Calu3 (cell line): ENCODE results near the gene CACTIN. TPM values are rescaled to one million over a fixed set of nuclear protein-coding genes. Genes with fewer than 3 reads are reported as not detected.

Experiments used
- BruUV-seq: library from RNA; stranded (reverse); fragments of 400-500 nt; replicated peaks from 2 replicates; lab custom pipeline; 2021; lab: Mats Ljungman, UMichigan
- CTCF ChIA-PET: fragments of 300-600 bp; sonication (Branson Sonifier 250); formaldehyde crosslinking; loops from one replicate; lab custom pipeline; 2022; ENCODE audit warnings: antibody characterized with exemption; lab: Charles Lee
- DNase-seq: peaks from one replicate; pipeline ENCODE4 v3.0.0; 2022
- H3K27ac Mint-ChIP-seq: one replicate; pipeline ENCODE4 v1.8.0; 2022; ENCODE audit warnings: mixed read lengths; ENCODE audit not compliant: unreplicated experiment
- H3K27me3 Mint-ChIP-seq: one replicate; pipeline ENCODE4 v1.8.0; 2022; ENCODE audit warnings: mixed read lengths; ENCODE audit not compliant: unreplicated experiment
- H3K36me3 Mint-ChIP-seq: one replicate; pipeline ENCODE4 v1.8.0; 2022; ENCODE audit warnings: mild to moderate bottlenecking, moderate library complexity, mixed read lengths; ENCODE audit not compliant: insufficient read depth, unreplicated experiment
- H3K4me1 Mint-ChIP-seq: one replicate; pipeline ENCODE4 v1.8.0; 2022; ENCODE audit warnings: mild to moderate bottlenecking, low read depth, mixed read lengths; ENCODE audit not compliant: unreplicated experiment
- H3K4me3 Mint-ChIP-seq: one replicate; pipeline ENCODE4 v1.8.0; 2022; ENCODE audit warnings: mild to moderate bottlenecking, low read depth, moderate library complexity, mixed read lengths; ENCODE audit not compliant: unreplicated experiment
- H3K9me3 Mint-ChIP-seq: one replicate; pipeline ENCODE4 v1.8.0; 2022; ENCODE audit warnings: low read depth, mixed read lengths; ENCODE audit not compliant: unreplicated experiment
- CTCF ChIP-seq: fragments of 200-600 bp; IDR thresholded peaks from one replicate; pipeline ENCODE4 v1.8.0; 2022; ENCODE audit warnings: antibody characterized with exemption; ENCODE audit not compliant: unreplicated experiment
- intact Hi-C: fragments of 100-400 bp; cut with micrococcal nuclease; formaldehyde crosslinking; loops from one replicate; pipeline ENCODE4 v1.10.0; 2022; ENCODE audit not compliant: unreplicated experiment
- total RNA-seq: library from RNA; stranded (reverse); gene quantifications from 2 replicates; pipeline ENCODE4 v1.2.3, GENCODE V29; 2022

CACTIN gene
- total RNA-seq, 1 experiment from 2014 or later = 21.4 TPM

GRCh38 chr19:3610745-3611717, 15.6 kb downstream of the CACTIN start:
- CTCF ChIA-PET = no interaction called here
- Mint-ChIP-seq H3K9me3 (no peaks in the 10 kb centered on the region), H3K27ac (no peak overlapping the region)

GRCh38 chr19:3609779-3610719, 16.5 kb downstream of the CACTIN start:
- CTCF ChIA-PET = no interaction called here
- no peak overlapping the region for H3K4me3 Mint-ChIP-seq
- no peak for DNase-seq
- no TSS peak for BruUV-seq
- peaks cover 23% of the 10 kb centered on the region for H3K36me3 Mint-ChIP-seq
- no peaks in the 10 kb centered on the region for H3K9me3 Mint-ChIP-seq
- intact Hi-C loops = no loop called here
- no peak for TF ChIP-seq CTCF
- H3K4me1 Mint-ChIP-seq = peaks cover 11% of the 10 kb centered on the region
- no peaks in the 10 kb centered on the region for H3K27me3 Mint-ChIP-seq
- no peak overlapping the region for H3K27ac Mint-ChIP-seq

More at GRCh38 chr19:3610745-3611717, 15.6 kb downstream of the CACTIN start:
- no peak for TF ChIP-seq CTCF
- no peak for DNase-seq
- Mint-ChIP-seq H3K27me3 (no peaks in the 10 kb centered on the region), H3K4me3 (no peak overlapping the region), H3K36me3 (peaks cover 33% of the 10 kb centered on the region), H3K4me1 (peaks cover 11% of the 10 kb centered on the region)
- BruUV-seq = no TSS peak
- intact Hi-C loops = no loop called here

GRCh38 chr19:3608750-3609322, 17.8 kb downstream of the CACTIN start:
- no TSS peak for BruUV-seq
- CTCF ChIA-PET = no interaction called here
- no peaks in the 10 kb centered on the region for H3K27me3 Mint-ChIP-seq
- intact Hi-C loops = no loop called here
- no peak for DNase-seq
- H3K4me1 Mint-ChIP-seq = peaks cover 11% of the 10 kb centered on the region
- no peak overlapping the region for H3K4me3 Mint-ChIP-seq
- H3K27ac Mint-ChIP-seq = no peak overlapping the region
- no peaks in the 10 kb centered on the region for H3K9me3 Mint-ChIP-seq
- no peak for TF ChIP-seq CTCF
- H3K36me3 Mint-ChIP-seq = peaks cover 23% of the 10 kb centered on the region

- peaks cover 19% of the 10 kb centered on the region for H3K36me3 Mint-ChIP-seq
- H3K4me3 Mint-ChIP-seq = no peak overlapping the region
- peaks cover 11% of the 10 kb centered on the region for H3K4me1 Mint-ChIP-seq
- H3K27ac Mint-ChIP-seq = peak overlapping the region; percentile 37
- CTCF ChIA-PET = interaction anchor here (0.6 to 0.9 kb wide), 2 partner anchors 47 to 73 kb away, joined by 3 read pairs; no protein-coding TSS in a partner anchor
- no peaks in the 10 kb centered on the region for H3K27me3 Mint-ChIP-seq
- BruUV-seq = no TSS peak
- no peaks in the 10 kb centered on the region for H3K9me3 Mint-ChIP-seq
- no peak for DNase-seq
- intact Hi-C loops = no loop called here
- TF ChIP-seq CTCF = no peak
These were observed 18.4 kb downstream of the CACTIN start for GRCh38 chr19:3608079-3608641.
